HG02943 (cell line): ENCODE measurements around the gene ANK3.

Source experiments
- ATAC-seq: cut with Tn5 transposase; IDR thresholded peaks from one replicate; pipeline ENCODE4 v1.9.1; 2021; ENCODE audit warnings: mild to moderate bottlenecking, low read depth, moderate library complexity; ENCODE audit not compliant: unreplicated experiment

The ANK3 gene

DNA sequence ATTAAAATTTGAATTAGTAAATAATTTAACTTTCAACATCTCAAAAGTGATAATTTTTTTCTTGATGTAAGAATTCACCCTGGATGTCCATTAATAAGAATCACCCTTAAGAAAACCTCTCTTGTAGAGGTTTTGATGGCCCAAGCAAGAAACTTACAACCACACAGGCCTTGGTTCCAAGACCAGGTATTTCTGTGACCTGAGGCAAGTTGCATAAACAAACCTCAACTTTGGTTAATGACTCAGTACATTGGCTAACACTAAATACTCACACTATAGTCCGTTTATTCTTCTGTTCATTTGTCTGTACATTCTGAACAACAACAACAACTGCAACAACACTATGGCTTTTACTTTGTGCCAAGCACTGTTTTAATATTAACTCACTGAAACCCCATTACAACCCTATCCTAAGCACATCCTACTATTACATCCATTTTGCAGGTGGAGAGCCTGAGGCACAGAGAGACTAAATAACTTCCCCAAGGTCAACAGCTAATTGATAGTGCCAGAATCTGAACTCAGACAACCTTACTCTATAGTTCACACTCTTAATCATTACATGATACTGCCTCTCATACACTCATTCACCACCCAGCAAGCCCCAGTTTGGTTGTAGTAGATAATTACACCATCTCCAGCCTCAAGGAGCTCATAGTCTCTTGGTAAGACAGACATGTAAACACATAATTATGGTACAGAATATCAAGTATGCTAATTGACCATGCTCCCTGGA is 6.6 kb downstream of the ANK3 start:
- ATAC-seq = no peak

GRCh38 chr10:60380781-60381180 is 8.9 kb downstream of the ANK3 start:
- no peak for ATAC-seq

- no peak for ATAC-seq
Observed at GRCh38 chr10:60377955-60378354, 11.7 kb downstream of the ANK3 start.

DNA sequence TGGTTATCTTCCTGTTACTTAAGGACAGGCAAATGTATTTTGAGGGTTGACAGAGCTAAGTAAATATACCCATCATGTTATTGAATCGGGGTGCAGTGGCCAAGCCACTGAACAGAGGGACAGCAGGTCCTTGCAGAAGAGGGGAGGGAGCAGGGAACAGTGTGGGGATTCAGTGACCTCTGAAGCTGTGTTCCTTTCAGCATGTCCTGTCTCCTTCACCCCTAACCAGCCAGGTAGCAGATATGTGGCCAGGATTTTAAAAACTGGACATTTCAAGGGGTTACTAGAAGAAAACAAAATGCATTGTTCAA is 12.7 kb downstream of the ANK3 start:
- ATAC-seq = no peak

GRCh38 chr10:60376221-60377041 is 13.2 kb downstream of the ANK3 start:
- no peak for ATAC-seq

- no peak for ATAC-seq
Observed at GRCh38 chr10:60375293-60376004, 14.2 kb downstream of the ANK3 start.

GRCh38 chr10:60374836-60375235 is 14.8 kb downstream of the ANK3 start:
- no peak for ATAC-seq

DNA sequence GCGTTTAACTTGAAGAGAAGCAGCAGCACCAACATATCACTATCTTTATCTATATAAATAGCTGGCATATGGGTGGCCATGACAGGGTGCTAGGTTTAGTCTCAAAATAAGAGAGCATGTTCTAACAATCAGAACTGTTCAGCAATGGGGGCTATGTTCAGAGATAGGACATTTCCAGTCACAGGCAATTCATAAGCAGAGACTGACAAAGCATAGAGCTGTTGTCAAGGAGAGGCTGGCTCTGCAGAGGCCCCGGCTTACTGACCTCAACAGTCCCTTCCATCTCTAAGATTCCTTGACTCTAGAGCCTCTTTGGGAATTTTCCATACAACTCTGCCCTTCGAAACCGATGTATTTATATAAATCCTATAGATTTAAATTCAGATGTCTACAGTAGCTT is 17.2 kb downstream of the ANK3 start:
- no peak for ATAC-seq

DNA sequence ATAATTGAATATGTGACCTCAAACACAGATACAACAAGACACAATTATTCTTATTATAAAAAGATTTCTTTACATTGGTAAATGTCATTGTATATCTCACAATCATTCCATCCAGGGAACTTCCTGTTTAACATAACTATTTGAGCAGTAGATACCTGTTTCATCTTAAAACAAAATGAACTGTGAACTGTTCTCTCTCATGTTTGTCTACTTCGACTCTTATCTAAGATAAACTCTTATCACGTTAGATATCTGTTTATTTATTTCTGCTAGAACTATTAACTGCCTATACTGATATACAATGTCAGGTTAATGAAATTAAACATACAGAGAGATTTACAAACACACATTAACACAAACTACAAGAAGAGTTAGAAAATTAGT is 20.1 kb downstream of the ANK3 start:
- no peak for ATAC-seq

DNA sequence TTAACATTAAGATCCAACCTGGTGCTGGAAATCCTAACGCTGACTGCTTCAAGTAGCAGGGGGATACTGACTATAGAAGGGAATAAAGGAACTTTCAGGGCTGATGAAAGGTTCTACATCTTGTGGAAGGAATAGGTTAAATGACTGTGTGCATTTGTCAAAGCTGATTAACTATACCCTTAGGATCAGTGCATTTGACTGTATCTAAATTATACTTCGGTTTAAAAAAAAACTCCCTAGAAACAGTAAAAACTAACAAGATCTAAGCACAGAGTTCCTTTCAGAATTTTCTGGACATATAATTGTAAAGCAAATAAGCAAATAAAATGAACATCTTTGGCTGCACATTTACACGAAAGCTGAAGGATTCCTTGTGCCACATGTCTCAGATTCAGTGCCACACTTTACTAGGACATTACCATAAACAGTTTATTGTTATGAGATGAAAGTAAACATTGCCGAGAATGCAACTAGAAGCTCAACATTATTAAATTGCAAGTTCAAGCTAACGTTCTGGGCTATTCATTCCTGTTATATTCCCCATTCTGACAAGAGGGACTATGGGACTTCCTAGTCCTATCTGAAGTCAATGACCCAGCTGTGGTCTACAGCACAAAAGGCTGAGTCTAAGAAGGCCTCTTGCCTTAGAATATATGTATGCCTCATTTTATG is 20.7 kb downstream of the ANK3 start:
- ATAC-seq = no peak

DNA sequence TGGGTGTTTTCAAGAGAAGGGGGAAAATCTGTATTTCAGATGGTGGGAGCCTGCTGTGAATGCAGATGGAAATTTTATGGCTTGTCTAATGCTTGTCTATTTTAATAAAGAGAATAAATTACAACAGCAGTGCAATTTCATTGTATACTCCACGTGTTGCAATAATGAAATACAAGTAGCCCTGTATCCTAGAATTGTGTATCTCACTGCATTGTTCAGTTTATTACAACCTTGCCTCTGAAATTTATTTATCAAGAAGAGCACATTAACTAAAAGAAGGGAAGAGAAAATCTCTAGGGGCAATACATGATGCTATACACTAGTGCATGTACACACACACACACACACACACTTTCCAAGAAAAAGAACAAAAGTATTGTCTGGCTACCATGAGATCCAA is 21.8 kb downstream of the ANK3 start:
- no peak for ATAC-seq

DNA sequence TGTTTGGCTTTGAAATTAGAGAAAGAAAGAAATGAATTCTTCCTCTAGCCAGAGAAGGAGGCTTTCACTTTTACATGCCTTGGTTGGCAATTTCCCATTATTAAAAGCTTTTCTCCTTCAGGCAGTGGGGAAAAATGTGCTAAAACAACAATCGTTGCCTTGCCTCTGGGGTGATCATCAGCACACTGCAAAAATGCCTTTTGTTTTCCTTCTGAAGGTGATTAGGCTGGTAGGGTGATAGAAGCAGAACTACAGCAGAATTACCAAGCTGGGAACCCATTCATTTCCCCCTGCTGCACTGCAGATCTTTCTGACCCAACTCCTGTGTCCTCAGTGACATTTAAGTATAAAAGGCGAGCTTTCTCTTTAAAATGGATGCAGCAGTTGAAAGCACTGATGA is 22.2 kb downstream of the ANK3 start:
- ATAC-seq = no peak

- no peak for ATAC-seq
Observed at GRCh38 chr10:60367024-60367423, 22.7 kb downstream of the ANK3 start.

- no peak for ATAC-seq
Observed at GRCh38 chr10:60363187-60363586, 26.5 kb downstream of the ANK3 start.

GRCh38 chr10:60362461-60362860 is 27.2 kb downstream of the ANK3 start:
- ATAC-seq = no peak

DNA sequence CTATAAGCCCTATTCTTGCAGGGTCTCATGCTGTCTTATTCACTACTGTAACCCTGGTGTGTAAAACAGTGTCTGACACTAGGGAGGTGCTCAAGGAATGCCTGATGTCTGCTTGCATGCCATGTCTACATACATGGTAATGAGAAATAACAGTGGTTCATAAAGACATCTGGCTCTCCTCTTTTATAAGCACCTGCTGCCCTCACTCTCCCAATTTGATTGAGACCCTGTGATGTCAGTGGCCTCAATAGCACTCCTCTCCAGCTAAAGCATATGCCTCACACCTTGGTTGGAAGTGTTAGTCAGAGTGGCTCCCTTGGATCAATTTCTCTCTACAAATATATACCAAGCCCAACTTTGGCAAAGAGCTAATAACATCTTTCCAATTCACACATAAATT is 30.6 kb downstream of the ANK3 start:
- no peak for ATAC-seq

DNA sequence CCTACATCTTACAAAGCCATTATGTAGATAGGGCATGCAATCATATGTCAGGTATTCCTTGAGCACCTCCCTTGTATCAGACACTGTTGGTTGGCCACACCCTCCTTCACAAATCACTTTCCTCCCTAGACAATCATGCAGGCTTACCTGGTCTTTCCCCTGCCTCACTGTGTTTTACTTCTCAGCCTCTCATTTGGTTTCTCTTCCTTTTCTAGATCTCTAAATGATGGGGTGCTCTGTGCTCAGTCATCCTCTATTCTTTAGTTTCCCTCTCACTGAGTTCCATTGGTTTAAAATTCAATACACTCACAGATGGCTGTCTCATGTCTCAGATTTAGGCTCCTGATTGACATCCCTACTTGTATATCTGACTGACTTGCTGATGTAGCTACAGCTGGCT is 31.4 kb downstream of the ANK3 start:
- peak; percentile 82 for ATAC-seq

GRCh38 chr10:60353519-60354258 is 36.0 kb downstream of the ANK3 start:
- ATAC-seq = no peak

DNA sequence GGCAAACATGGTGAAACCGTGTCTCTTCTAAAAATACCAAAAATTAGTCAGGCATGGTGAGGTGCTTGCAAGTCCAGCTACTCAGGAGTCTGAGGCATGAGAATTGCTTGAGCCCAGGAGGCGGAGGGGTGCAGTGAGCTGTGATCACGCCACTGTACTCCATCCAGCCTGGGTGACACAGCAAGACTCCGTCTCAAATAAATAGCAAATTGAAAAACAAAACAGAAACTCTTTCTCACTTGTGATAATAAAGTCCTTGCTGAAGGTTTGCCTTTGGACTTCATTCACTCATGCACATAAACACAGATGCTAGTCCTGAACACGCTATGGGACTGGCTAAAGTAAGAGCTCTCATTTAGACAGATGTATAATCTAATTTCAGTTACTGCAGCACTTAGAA is 37.6 kb downstream of the ANK3 start:
- peak; percentile 63 for ATAC-seq

GRCh38 chr10:60351191-60351853 is 38.4 kb downstream of the ANK3 start:
- peak; percentile 47 for ATAC-seq
